ENCODE measurements around the gene CTTNBP2.

- no peak for TF ChIP-seq CTCF (CRISPR knock-in tag; IDR thresholded peaks at IDR 0.05)
- no peak for TF ChIP-seq HNF4A (CRISPR knock-in tag; IDR thresholded peaks at IDR 0.05)
- no peak for TF ChIP-seq STAG1 (CRISPR knock-in tag; IDR thresholded peaks at IDR 0.05)
- TF ChIP-seq PRPF4 (IDR thresholded peaks at IDR 0.05; ENCODE audit: low read depth, low read length, poor library complexity, severe bottlenecking) = no peak
- TF ChIP-seq PRDM15 (CRISPR knock-in tag; IDR thresholded peaks at IDR 0.05) = no peak
- no peak for TF ChIP-seq NCOA1 (CRISPR knock-in tag; IDR thresholded peaks at IDR 0.05)
- no peak for TF ChIP-seq ZNF556 (CRISPR knock-in tag; IDR thresholded peaks at IDR 0.05; ENCODE audit: borderline replicate concordance)
- no peak for TF ChIP-seq SNAPC5 (CRISPR knock-in tag; IDR thresholded peaks at IDR 0.05; ENCODE audit: borderline replicate concordance)
- TF ChIP-seq ZNF234 (CRISPR knock-in tag; conservative IDR thresholded peaks at IDR 0.05) = no peak
- TF ChIP-seq RFX3 (CRISPR knock-in tag; IDR thresholded peaks at IDR 0.05) = no peak
Observed at GRCh38 chr7:117692338-117692737, 180.9 kb downstream of the CTTNBP2 start.

All from HepG2 (cell line).